Esophagus (tissue), 2 donors: ENCODE data around the gene CDC42SE2. TPM values are rescaled to one million over a fixed set of nuclear protein-coding genes. Genes with fewer than 3 reads are reported as not detected.

Experiments used
- H3K27ac ChIP-seq, 2 donors: one replicate each; pipeline ENCODE4 v1.5.1; 2013; ENCODE audit warnings: low read depth in 2 of 2, mild to moderate bottlenecking in 2 of 2, inconsistent platforms in 1 of 2, low read length in 1 of 2, moderate library complexity in 1 of 2
- H3K27me3 ChIP-seq, 2 donors: one replicate each; pipeline ENCODE4 v1.6.1; 2013; ENCODE audit warnings: low read length in 2 of 2, control low read depth in 1 of 2, mild to moderate bottlenecking in 1 of 2; ENCODE audit not compliant: insufficient read depth in 2 of 2, control insufficient read depth in 1 of 2
- H3K36me3 ChIP-seq, 2 donors: one replicate each; pipeline ENCODE4 v1.6.1; 2013; ENCODE audit warnings: low read length in 1 of 2; ENCODE audit not compliant: control insufficient read depth in 2 of 2, insufficient read depth in 2 of 2
- H3K4me1 ChIP-seq, 2 donors: one replicate each; pipeline ENCODE4 v1.6.1; 2013; ENCODE audit warnings: low read length in 1 of 2; ENCODE audit not compliant: control insufficient read depth in 2 of 2, insufficient read depth in 2 of 2
- H3K4me3 ChIP-seq, 2 donors: one replicate each; pipeline ENCODE4 v1.5.1; 2013; ENCODE audit warnings: low read length in 2 of 2, mild to moderate bottlenecking in 2 of 2, low read depth in 1 of 2, moderate library complexity in 1 of 2
- H3K9me3 ChIP-seq, 2 donors: one replicate each; pipeline ENCODE4 v1.6.1; 2013; ENCODE audit warnings: mild to moderate bottlenecking in 2 of 2, low read depth in 1 of 2, low read length in 1 of 2, moderate library complexity in 1 of 2; ENCODE audit not compliant: control insufficient read depth in 2 of 2, insufficient read depth in 1 of 2
- WGBS, 2 donors: extraction: QIAGEN DNeasy Blood & Tissue Kit; methylation state at CpG; one replicate each; pipeline ENCODE4 v1.1.7; 2013; 5-methylcytosine and 5-hydroxymethylcytosine counted together
- polyA plus RNA-seq, 2 donors: library from polyadenylated mRNA; stranded (reverse); fragments of 200-250 nt; gene quantifications; one replicate each; pipeline ENCODE4 v1.2.3, GENCODE V29; 2013
- donor health status: healthy with polysubstance abuse.
- donor health status: Bipolar disorder and iron deficiency.

Gene CDC42SE2
- polyA plus RNA-seq, 2 donors: 5.1 to 7.3 TPM

DNA sequence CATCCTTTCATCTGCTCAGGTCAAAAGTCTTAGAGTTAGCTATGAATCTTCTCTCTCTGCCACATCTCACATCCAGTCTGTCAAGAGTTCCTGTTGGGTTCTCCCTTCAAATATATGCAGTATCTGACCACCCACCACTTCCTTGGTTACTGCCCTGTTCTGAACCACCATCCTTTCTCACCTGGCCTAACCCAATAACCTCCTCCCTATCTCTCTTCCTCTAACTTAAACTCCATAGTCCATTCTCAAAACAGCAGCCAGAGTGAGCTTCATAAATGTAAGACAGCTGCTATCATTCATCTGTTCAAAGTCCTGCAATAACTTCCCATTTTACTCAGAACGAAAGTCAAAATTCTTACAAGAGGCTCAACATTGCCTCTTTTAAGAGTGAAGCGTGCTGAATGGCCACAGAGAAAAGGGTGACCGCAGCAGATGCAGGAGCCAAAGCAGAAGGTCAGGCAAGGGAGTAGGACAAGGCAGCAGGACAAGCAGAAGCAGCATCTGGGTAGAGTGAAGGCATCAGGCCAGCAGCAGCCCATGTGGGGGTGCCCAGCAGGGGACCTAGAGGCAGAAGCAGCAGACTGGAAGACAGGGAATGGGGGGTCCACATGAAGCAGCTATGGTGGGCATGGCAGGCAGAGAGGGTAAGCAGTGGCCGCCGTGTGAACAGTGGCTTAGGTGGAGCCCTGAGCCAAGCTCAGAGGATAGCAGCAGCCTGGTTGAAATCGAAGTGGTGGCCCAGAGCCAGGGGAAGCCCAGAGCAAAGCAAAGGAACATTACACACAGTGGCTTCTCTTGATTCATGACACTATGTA, 39.3 kb upstream of the CDC42SE2 start:
- 64 to 76% methylated on average over 6 of the region's 6 CpGs for WGBS, 2 donors
- H3K4me3 ChIP-seq: no peak overlapping the region
- no peaks in the 10 kb centered on the region for H3K9me3 ChIP-seq
- H3K36me3 ChIP-seq: no peaks in the 10 kb centered on the region
- H3K4me1 ChIP-seq: peaks cover 0 to 2% of the 10 kb centered on the region in 2 donors
- H3K27me3 ChIP-seq: no peaks in the 10 kb centered on the region
- no peak overlapping the region for H3K27ac ChIP-seq

DNA sequence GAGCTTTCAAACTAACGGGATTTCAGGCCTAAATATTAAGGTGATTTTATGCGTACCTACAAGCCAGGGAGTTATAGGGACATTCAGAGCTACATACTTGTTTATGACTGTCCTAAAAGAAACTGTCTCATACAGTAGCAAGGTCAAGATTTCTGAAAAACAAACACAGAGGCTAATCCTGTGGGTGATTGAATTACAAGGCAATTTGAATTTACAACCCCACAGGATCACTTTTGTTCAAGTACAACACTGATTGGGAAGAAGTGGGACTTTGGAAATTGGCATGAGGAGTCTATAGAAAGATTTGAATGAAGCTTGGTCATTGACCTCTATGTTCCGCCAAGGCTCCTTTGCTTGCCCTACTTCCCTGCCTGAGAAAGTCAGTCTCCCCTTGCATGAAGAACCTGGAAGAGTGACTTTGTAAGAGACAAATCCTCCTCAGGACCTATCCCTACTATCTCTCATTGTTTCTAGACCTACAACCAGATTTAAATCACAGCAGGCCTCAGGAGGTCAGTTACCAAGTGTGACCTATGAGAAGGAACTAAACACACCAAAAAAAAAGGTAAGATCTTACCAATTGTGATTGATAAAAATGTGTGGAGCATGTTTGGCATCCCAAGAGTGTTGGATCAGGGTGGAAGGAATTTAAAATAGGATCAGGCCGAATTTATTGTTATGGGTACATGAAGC, 38.4 kb upstream of the CDC42SE2 start:
- H3K36me3 ChIP-seq: no peaks in the 10 kb centered on the region
- 87 to 93% methylated on average over 4 of the region's 4 CpGs for WGBS, 2 donors
- H3K9me3 ChIP-seq: no peaks in the 10 kb centered on the region
- H3K4me1 ChIP-seq: peaks cover 0 to 2% of the 10 kb centered on the region in 2 donors
- no peak overlapping the region for H3K27ac ChIP-seq
- H3K27me3 ChIP-seq: no peaks in the 10 kb centered on the region
- no peak overlapping the region for H3K4me3 ChIP-seq

DNA sequence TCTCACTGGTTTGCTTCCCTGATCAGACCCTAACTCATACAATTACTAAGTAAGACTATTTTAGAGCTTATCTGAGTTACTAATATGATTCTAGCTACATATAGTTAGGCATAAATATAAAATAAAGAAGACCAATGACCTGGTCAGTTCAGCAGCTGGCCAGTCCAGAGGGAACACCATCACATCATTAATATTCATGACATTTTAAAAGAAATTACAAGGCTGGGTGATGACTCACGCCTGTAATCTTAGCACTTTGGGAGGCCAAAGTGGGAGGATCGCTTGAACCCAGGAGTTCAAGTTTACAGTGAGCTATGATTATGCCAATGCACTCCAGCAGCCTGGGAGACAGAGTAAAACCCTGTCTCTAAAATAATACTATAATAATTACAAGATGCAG, 37.0 kb upstream of the CDC42SE2 start:
- Histone ChIP-seq H3K4me1 (peaks cover 0 to 2% of the 10 kb centered on the region in 2 donors), H3K9me3 (no peaks in the 10 kb centered on the region), H3K27me3 (no peaks in the 10 kb centered on the region), H3K4me3 (no peak overlapping the region), H3K27ac (no peak overlapping the region), H3K36me3 (no peaks in the 10 kb centered on the region)
- WGBS, 2 donors: 89 to 91% methylated on average over 2 of the region's 2 CpGs

DNA sequence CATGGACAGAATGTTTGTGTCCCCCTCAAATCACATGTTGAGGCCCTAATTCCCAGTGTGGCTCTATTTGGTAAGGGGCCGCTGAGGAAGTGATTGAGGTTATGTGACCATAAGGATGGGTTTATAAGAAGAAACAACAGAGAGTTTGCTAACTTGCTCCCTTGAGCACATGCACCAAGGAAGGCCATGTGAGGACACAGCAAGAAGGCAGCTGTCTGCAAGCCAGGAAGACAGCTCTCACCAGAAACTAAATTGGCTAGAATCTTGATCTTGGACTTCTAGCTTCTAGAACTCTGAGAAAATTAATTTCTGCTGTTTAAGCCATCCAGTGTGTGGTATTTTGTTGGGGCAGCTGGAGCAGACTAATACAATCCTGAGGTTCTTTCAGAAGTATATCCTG, 35.2 kb upstream of the CDC42SE2 start:
- WGBS, 2 donors: 84% methylated on average over 1 of the region's 1 CpG
- Histone ChIP-seq H3K36me3 (no peaks in the 10 kb centered on the region), H3K4me1 (peaks cover 0 to 2% of the 10 kb centered on the region in 2 donors), H3K9me3 (no peaks in the 10 kb centered on the region), H3K27ac (no peak overlapping the region), H3K4me3 (no peak overlapping the region), H3K27me3 (no peaks in the 10 kb centered on the region)

DNA sequence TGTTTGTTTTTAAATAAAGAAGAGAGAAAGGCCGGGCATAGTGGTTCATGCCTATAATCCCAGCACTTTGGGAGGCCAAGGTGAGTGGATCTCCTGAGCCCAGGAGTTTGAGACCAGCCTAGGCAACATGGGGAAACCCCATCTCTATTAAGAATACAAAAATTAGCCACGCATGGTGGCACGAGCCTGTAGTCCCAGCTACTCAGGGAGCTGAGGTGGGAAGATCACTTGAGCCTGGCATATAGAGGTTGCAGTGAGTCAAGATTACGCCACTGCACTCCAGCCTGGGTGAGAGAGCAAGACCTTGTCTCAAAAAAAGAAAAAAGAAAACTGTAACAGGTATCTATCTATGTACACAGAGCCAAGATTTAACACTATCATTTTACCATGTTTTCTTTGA, 34.2 kb upstream of the CDC42SE2 start:
- no peaks in the 10 kb centered on the region for H3K9me3 ChIP-seq
- H3K36me3 ChIP-seq: no peaks in the 10 kb centered on the region
- no peaks in the 10 kb centered on the region for H3K27me3 ChIP-seq
- H3K4me1 ChIP-seq: peaks cover 0 to 2% of the 10 kb centered on the region in 2 donors
- 83 to 87% methylated on average over 4 of the region's 4 CpGs for WGBS, 2 donors
- no peak overlapping the region for H3K4me3 ChIP-seq
- no peak overlapping the region for H3K27ac ChIP-seq

DNA sequence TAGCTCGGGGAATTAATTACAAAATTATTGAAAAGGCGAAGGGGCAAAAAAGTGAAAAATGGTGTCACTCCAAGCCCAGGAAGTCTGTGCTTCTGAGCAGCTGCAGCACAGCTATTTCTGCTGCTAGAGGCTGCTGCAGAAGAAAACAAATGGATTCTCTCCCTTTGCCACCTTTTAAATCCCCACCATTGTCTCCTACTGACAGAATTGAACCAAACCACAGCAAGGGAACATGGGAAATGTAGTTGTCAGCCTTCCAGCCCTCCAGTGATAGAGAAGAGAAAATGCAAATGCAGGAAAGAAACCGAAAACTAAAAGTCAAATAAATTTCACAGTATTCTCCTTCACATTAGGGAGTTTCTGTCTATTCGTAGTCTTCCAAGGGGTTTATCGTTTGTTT, 33.4 kb upstream of the CDC42SE2 start:
- Histone ChIP-seq H3K4me1 (no peaks in the 10 kb centered on the region), H3K9me3 (no peaks in the 10 kb centered on the region), H3K36me3 (no peaks in the 10 kb centered on the region), H3K27me3 (no peaks in the 10 kb centered on the region), H3K27ac (no peak overlapping the region), H3K4me3 (no peak overlapping the region)
- WGBS, 2 donors: 73 to 80% methylated on average over 5 of the region's 5 CpGs

DNA sequence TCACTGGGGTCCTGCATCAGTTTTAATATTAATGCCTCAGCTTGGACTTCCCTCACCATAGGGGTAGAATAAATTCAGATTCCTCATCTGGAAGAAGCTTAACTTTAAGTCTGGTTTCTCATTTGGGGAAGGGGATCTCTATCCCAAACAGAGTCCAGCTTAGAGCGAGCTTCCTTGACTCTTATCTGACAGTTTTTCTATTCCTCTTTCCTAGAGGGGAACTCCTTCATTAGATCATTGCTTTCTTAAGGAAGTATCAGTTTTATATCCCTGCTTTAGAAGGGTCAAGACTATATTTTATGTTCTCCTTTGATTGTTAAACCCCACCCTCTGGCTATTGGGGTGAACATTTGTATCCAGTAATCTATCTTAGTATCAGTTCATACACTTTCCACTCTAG, 24.2 kb upstream of the CDC42SE2 start:
- Histone ChIP-seq H3K4me3 (no peak overlapping the region), H3K4me1 (no peaks in the 10 kb centered on the region), H3K27ac (no peak overlapping the region), H3K27me3 (no peaks in the 10 kb centered on the region), H3K9me3 (no peaks in the 10 kb centered on the region), H3K36me3 (no peaks in the 10 kb centered on the region)
- 82 to 93% methylated on average over 1 of the region's 1 CpG for WGBS, 2 donors

DNA sequence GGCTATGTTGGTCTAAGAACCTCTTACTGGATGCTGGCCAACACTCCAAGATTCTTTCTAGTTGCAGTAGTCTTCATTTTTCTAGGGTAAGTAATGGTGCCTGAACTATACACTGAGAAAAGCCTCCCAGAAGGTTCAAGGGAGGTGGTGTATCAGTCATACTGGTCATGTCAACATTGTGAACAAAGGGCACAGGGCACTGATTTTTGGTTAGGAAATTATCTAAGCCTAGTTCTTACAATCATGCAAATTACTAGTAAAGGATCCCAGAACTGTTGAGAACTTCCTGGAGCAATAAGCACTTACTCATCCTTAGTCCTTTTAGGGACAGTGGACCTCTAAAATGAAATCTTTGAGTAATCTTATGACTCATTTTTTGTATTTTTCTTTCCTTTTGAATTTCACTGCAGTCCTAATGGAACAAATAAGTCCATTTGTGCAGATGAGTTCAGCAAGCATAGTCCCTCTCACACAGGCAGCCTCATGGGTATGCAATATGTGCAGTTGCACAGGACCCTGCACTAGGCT, 21.1 kb upstream of the CDC42SE2 start:
- H3K27me3 ChIP-seq: no peaks in the 10 kb centered on the region
- no peak overlapping the region for H3K27ac ChIP-seq
- no peaks in the 10 kb centered on the region for H3K4me1 ChIP-seq
- no peak overlapping the region for H3K4me3 ChIP-seq
- H3K36me3 ChIP-seq: no peaks in the 10 kb centered on the region
- no peaks in the 10 kb centered on the region for H3K9me3 ChIP-seq

DNA sequence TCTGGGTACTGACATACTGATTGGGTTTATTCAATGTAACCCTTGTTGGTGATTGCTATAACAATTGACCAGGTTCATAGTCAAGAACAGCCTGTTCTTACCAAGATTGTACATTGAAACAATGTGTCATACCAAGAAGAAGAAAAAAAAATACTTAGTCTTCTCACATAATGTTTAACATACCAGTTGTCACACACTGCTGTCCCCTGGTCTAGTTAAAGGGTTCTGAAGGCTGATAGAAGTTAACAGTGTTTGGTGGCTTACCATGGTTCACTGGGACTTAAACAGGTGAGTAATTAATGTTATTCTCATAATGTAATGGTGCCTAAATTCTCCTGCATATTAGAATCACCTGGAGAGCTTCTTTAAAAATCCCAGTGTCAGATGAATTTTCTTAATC, 18.5 kb upstream of the CDC42SE2 start:
- Histone ChIP-seq H3K4me3 (no peak overlapping the region), H3K9me3 (no peaks in the 10 kb centered on the region), H3K36me3 (no peaks in the 10 kb centered on the region), H3K27me3 (no peaks in the 10 kb centered on the region), H3K4me1 (no peaks in the 10 kb centered on the region), H3K27ac (no peak overlapping the region)
